Measurements from ENCODE around the gene ATG3. TPM values are rescaled to one million over a fixed set of nuclear protein-coding genes. Genes with fewer than 3 reads are reported as not detected.

The ATG3 gene
- total and polyA plus RNA-seq, 9 of the 15 experiments (the other 6 are each of a cell fraction or from before 2014, with no cell fraction given), result 48.7 to 107 (median 64.7) TPM

GRCh38 chr3:112531358-112531781, 30.4 kb downstream of the ATG3 start (continued):
- TF ChIP-seq CTCF (IDR thresholded peaks at IDR 0.05 in 2 of 3, conservative IDR thresholded peaks at IDR 0.05 in 1 of 3; ENCODE audit: insufficient read depth in 2 of 3, low read depth in 1 of 3, low read length in 3 of 3) (peak in 1 of 3 experiments; percentile 41; a peak in 2 of 6 replicates), ZNF699 (CRISPR knock-in tag; IDR thresholded peaks at IDR 0.05; ENCODE audit: insufficient replicate concordance) (no peak), ID3 (CRISPR knock-in tag; IDR thresholded peaks at IDR 0.05) (no peak), ID3 (tag; IDR thresholded peaks at IDR 0.05) (no peak), MAFF (IDR thresholded peaks at IDR 0.05; ENCODE audit: low read length) (peak; percentile 64; the same call in 1 of the 2 replicates), ZNF316 (IDR thresholded peaks at IDR 0.05) (peak; percentile 93), RCOR1 (IDR thresholded peaks at IDR 0.05; ENCODE audit: borderline replicate concordance in 1 of 2, low read depth in 2 of 2, low read length in 2 of 2) (no peak)

GRCh38 chr3:112530573-112530972, 31.2 kb downstream of the ATG3 start:
- WGBS (ENCODE audit: insufficient coverage, low coverage, missing lambda C conversion rate), result 92% methylated on average over 3 of the region's 3 CpGs
- intact Hi-C loops (cut with micrococcal nuclease), result no loop called here
- DNase-seq (ENCODE audit: extremely low read depth in 1 of 4, low spot score in 3 of 4), result no peak
- no peak for FAIRE-seq
- ATAC-seq, result no peak
- Histone ChIP-seq H3K9me3 (replicated peaks; ENCODE audit: control insufficient read depth, insufficient read depth, low read depth, low read length) (no peaks in the 10 kb centered on the region), H3K79me2 (ENCODE audit: control insufficient read depth, insufficient read depth, low read length) (no peaks in the 10 kb centered on the region), H3K4me3 (no peak overlapping the region), H3K27ac (ENCODE audit: extremely low read depth, low read depth, low read length) (no peak overlapping the region), H3K36me3 (ENCODE audit: control insufficient read depth, insufficient read depth, low read length) (peaks cover 43% of the 10 kb centered on the region), H2AFZ (ENCODE audit: low read depth, low read length) (no peak overlapping the region), H3K4me1 (replicated peaks in 1 of 2; ENCODE audit: control insufficient read depth in 2 of 2, insufficient read depth in 2 of 2, low read length in 2 of 2) (no peaks in the 10 kb centered on the region), H3K4me2 (ENCODE audit: insufficient read depth, low read length) (no peak overlapping the region), H4K20me1 (replicated peaks; ENCODE audit: control insufficient read depth, insufficient read depth, low read length) (no peaks in the 10 kb centered on the region), H3K9ac (ENCODE audit: insufficient read depth in 1 of 2, low read depth in 2 of 2, low read length in 2 of 2) (no peak overlapping the region), H3K27me3 (ENCODE audit: control insufficient read depth in 2 of 2, insufficient read depth in 2 of 2, low read length in 2 of 2) (no peaks in the 10 kb centered on the region), H3K9me1 (ENCODE audit: control insufficient read depth, insufficient read depth, low read length) (no peaks in the 10 kb centered on the region)
- BruUV-seq (replicated peaks), result no TSS peak
- CTCF ChIA-PET (ENCODE audit: low intra/inter-chr PET ratio), result no interaction called here
- in situ Hi-C loops (cut with MboI), result no loop called here
- POLR2A ChIA-PET, result no interaction called here
- TF ChIP-seq PHB2 (IDR thresholded peaks at IDR 0.05; ENCODE audit: low read depth), result no peak
- no peak for TF ChIP-seq RBM34 (IDR thresholded peaks at IDR 0.05; ENCODE audit: borderline replicate concordance, insufficient read depth, low read length)
- TF ChIP-seq MBD1 (CRISPR knock-in tag; IDR thresholded peaks at IDR 0.05), result no peak
- TF ChIP-seq ZNF280A (IDR thresholded peaks at IDR 0.05; ENCODE audit: low read depth, partially characterized antibody), result no peak
- TF ChIP-seq ELK3 (CRISPR knock-in tag; IDR thresholded peaks at IDR 0.05), result no peak
- TF ChIP-seq ZNF263 (CRISPR knock-in tag; IDR thresholded peaks at IDR 0.05; ENCODE audit: borderline replicate concordance), result no peak
